IPS-11a (cell line): ENCODE measurements around the gene MLLT3.

Experiments
- H3K4me3 ChIP-seq: one replicate; pipeline ENCODE4 v1.5.1; 2013; ENCODE audit warnings: low read depth, low read length, control low read depth

Gene MLLT3

GRCh38 chr9:20622330-20623020 is at the start of gene MLLT3:
TSS of gene MLLT3 (minus strand) at chr9:20622499.
- H3K4me3 ChIP-seq: peak within 1 kb of the TSS; percentile 62

DNA sequence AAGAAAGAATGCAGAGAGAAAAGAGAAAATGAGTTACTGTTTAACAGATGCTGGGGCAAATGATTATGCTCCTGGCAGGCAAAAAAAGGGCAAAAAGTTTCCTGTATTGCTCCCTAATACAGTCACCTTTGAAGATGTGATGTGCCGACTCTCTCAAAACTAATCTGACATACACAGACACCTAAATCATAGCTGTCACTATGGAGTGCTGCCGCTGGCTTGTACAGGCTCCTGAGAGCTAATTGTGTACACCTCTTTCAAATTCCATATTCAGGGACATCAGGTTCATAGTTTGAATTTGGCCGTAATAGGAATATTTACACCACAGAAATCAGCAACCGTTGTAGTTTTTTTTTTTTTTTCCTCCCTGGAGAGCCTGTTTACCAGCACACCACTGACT is 49.3 kb upstream of the MLLT3 start:
- no peak overlapping the region for H3K4me3 ChIP-seq

DNA sequence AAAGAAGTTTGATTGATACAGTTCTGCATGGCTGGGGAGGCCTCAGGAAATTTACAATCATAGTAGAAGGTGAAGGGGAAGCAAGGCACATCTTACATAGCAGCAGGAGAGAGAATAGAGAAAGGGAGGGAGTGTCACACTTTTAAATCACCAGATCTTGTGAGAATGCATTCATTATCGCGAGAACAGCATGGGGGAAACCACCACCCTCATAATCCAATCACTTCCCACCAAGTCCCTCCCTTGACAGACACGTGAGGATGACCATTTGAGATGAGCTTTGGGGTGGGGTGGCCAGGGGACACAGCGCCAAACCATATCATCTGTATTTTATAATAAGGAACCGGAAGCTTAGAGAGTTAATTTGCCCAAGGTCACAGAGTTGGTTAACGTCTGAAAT is 48.1 kb upstream of the MLLT3 start:
- H3K4me3 ChIP-seq: no peak overlapping the region

GRCh38 chr9:20664501-20664900 is 42.2 kb upstream of the MLLT3 start:
- no peak overlapping the region for H3K4me3 ChIP-seq

DNA sequence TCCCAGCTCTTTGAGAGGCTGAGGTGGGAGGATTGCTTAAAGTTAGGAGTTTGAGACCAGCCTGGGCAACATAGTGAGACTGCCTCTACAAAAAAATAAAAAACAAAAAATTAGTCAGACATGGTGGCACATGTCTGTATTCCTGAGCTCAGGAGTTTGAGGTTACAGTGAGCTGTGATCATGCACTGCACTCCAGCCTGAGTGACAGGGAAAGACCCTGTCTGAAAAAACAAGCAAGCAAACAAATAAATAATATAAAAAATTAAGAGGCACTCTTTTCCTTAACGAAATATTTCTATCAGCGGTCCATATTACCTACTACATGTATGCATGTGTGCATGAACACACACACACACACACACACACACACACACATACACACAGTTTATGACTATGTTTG is 40.8 kb upstream of the MLLT3 start:
- no peak overlapping the region for H3K4me3 ChIP-seq

- no peak overlapping the region for H3K4me3 ChIP-seq
These were observed 39.9 kb upstream of the MLLT3 start for GRCh38 chr9:20662156-20662555.

DNA sequence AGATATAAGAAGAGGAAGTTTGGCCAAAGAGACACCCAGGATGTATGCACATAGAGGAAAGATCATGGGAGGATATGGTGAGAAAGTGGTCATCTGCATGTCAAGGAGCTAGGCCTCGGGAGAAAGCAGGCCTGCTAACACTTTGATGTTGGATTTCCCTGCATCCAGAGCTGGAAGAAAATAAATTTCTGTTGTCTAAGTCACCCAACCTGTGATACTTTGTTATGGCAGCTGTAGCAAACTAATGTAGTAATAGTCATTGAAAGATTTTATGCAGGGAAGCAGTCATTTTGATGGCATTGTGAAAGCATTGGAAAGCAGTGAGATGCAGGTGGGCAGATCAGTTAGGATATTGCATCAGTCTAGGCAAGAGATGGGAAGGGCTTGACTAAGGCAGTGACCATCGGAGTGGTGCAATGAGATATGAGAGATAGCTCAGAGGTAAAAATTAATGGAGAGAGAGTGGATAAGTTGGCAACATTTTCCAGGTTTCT is 37.2 kb upstream of the MLLT3 start:
- H3K4me3 ChIP-seq: no peak overlapping the region

- H3K4me3 ChIP-seq: peak overlapping the region; percentile 53
These were observed 36.6 kb upstream of the MLLT3 start for GRCh38 chr9:20658677-20659473.

GRCh38 chr9:20658246-20658667 is 36.0 kb upstream of the MLLT3 start:
- H3K4me3 ChIP-seq: peak overlapping the region; percentile 53

DNA sequence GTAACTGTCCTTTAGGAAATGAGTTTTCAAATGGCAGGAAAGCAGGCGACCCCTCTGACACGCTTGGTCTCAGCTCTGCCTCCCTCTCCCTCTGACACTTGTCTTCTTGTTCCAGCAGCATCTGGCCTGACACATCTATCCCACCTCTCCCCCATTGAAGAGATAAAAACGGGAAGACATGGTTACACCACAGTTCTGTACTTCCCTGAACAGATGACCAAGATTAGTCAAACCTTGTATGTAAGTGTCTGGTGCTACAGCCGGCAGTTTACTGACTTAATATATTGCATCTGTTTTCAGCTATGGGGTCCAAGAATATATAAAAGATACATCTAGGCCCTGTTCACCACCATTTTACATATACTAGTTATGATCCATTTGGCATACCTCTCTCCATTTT is 29.6 kb upstream of the MLLT3 start:
- no peak overlapping the region for H3K4me3 ChIP-seq

- no peak overlapping the region for H3K4me3 ChIP-seq
These were observed 28.5 kb upstream of the MLLT3 start for GRCh38 chr9:20650750-20651299.

- H3K4me3 ChIP-seq: no peak overlapping the region
These were observed 28.0 kb upstream of the MLLT3 start for GRCh38 chr9:20650313-20650712.

GRCh38 chr9:20649381-20649780 is 27.1 kb upstream of the MLLT3 start:
- no peak overlapping the region for H3K4me3 ChIP-seq

DNA sequence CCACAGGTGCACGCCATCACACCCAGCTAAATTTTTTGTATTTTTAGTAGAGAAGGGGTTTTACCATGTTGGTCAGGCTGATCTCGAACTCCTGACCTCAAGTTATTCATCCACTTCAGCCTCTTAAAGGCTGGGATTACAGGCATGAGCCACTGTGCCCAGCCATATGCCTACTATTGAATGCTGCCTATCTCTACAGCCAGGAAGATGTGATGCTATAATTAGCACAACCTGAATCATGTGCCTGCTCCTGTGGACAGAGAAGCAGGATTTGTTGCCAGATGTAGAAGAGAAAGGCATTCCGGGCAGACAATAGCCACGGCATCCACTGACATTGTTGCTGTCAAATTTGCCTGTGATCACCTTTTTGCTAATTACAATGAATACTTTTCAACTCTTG is 24.4 kb upstream of the MLLT3 start:
- no peak overlapping the region for H3K4me3 ChIP-seq

DNA sequence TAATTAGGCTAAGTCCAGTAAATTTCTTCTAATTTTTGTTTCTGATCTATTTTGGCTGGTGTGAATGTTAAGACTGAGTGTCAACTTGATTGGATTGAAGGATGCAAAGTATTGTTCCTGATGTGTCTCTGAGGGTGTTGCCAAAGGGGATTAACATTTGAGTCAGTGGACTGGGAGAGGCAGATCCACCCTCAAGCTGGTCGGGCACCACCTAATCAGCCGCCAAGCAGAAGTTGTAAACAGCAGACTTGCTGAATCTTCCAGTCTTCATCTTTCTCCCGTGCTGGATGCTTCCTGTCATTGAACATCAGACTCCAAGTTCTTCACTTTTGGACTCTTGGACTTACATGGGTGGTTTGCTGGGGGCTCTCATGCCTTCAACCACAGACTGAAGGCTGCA is 21.4 kb upstream of the MLLT3 start:
- no peak overlapping the region for H3K4me3 ChIP-seq

- no peak overlapping the region for H3K4me3 ChIP-seq
These were observed 19.7 kb upstream of the MLLT3 start for GRCh38 chr9:20642045-20642444.

DNA sequence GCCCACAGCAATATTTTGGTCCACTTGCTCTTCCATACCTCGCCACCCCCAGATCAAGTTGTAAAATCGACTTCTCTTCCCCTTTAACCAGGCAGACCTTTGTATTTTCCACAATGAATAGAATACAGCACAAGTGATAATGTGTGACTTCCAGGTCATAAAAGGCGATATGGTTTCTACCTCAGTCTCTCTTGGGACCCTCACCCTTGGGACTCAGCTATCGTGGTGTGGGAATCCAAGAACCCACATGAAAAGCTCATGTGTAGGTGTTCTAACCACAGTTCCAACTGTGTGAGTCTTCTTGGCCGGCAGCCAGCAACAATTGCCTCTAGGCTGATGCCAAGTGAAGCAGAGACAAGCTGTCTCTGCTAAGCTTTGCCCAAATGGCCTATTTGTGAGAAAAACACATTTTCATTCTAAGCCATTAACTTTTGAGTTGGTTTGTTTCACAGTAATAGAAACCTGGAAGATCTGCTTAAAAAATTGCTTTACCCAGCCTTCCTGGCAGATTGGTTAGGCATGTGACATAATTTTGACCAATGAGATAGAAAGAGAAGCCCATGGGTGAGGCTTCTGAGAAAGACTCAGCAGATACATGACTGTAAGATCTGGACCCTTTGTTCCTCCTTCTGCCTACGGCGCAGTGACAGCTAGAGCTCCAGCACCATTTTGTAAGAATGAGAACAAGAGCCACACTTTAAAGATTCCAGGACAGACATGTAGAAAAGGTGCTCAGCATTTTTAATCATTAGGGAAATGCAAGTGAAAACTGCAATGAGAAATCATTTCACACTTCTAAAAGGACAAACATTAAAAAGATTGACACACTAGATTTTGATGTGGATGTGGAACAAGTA is 18.3 kb upstream of the MLLT3 start:
- H3K4me3 ChIP-seq: no peak overlapping the region

GRCh38 chr9:20636888-20637440 is 14.7 kb upstream of the MLLT3 start:
- H3K4me3 ChIP-seq: no peak overlapping the region

DNA sequence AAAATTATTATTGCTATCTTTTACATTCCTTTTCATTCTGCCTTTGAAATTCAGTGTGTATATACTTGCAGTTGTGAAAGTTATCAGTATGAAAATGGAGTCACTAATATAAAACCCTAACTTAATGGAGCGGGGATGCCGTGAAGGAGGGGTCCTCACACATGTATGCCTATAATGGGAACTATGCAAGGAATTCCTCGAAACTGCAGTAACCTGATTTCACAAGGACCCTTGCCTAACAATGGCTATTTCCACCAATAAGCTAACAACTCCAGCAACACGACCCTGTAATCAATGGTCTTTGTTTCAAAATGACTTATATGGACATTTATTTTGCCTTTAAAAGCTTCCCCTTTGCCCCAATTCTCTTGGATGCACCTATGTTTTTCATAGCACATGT is 12.6 kb upstream of the MLLT3 start:
- H3K4me3 ChIP-seq: no peak overlapping the region

- no peak overlapping the region for H3K4me3 ChIP-seq
These were observed 10.4 kb upstream of the MLLT3 start for GRCh38 chr9:20632705-20633104.
